Medulla oblongata (tissue), 1 donor: ENCODE results near the gene MYO15A.
A peak's percentile ranks its signal among the peaks of the same experiment; 100 is the strongest.

ENCODE experiments used
- DNase-seq: peaks from one replicate; pipeline ENCODE4 v3.0.0-alpha.2; 2015; ENCODE audit errors: extremely low spot score

MYO15A gene

GRCh38 chr17:18105595-18105994 lies 3.0 kb upstream of the MYO15A start:
- no peak for DNase-seq

GRCh38 chr17:18106211-18106610 lies 2.3 kb upstream of the MYO15A start:
- no peak for DNase-seq

- no peak for DNase-seq
Observed at GRCh38 chr17:18107061-18107790, 1.3 kb upstream of the MYO15A start.

DNA sequence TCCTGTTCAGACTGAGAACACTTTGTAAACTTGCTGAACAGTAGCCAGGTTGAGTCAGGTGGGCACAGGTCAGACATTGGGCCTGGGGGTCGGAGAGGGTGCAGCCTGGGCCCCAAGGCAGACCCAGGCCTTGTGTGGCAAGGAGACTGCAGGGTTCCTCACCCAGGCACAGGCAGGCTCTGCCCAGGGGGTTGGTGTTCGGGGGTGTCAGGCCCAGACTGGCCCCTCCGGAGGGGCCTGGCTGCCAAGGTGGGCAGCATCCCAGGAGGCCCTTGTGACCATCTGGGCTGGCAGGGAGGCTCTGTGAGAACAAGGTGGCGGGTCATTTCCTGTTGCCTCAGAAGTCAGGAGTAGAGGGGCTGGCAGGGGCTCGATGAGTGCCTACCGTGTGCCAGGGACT lies 585 bp upstream of the MYO15A start:
- peak; percentile 48 for DNase-seq

GRCh38 chr17:18109935-18110485 lies 1.5 kb downstream of the MYO15A start:
- DNase-seq = no peak

DNA sequence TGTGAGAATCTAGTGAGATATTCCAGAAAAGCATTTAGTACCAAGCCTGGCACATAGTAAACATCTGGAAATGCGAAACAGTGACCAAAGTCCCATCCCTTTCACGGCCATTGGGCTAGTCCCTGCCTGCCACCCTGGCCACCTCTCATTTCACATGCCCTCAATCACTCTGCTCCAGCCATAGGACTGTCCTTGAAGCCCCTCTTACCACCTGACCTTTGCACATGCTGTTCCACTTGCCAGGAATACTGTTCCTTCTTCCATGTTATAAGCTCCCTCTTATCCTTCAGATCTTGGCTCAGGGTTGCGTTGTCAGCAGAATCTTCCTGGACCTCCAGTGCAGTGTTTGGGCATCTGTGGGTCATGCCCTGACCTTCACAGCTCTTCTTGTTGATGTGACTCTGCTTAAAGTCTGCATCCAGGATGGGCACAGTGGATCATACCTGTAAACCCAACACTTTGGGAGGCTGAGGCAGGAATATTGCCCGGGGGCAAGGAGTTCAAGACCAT lies 2.1 kb downstream of the MYO15A start:
- DNase-seq = no peak

GRCh38 chr17:18111330-18111971 lies 2.9 kb downstream of the MYO15A start:
- DNase-seq = no peak

- no peak for DNase-seq
Observed at GRCh38 chr17:18115517-18115916, 7.0 kb downstream of the MYO15A start.

DNA sequence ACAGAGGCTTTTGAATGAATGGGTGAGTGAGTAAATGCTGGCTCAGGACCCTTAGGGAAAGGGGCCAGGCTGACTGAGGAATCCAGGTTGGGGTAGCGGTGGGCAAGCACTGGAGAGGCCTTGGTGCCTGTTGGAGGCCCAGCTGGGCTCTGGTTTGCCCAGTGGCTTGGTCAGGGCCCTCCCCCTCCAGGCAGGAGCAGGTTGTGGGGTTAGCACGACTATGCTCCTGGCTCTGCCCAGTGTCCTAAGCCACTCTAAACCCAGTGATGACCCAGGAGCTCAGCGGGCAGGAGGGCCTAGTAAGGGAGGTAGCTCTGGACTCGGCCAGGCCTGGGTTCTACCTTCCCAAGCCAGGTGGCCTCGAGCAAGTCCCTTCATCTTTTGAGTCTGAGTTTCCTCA lies 7.5 kb downstream of the MYO15A start:
- no peak for DNase-seq

- no peak for DNase-seq
Observed at GRCh38 chr17:18117533-18117932, 9.0 kb downstream of the MYO15A start.

DNA sequence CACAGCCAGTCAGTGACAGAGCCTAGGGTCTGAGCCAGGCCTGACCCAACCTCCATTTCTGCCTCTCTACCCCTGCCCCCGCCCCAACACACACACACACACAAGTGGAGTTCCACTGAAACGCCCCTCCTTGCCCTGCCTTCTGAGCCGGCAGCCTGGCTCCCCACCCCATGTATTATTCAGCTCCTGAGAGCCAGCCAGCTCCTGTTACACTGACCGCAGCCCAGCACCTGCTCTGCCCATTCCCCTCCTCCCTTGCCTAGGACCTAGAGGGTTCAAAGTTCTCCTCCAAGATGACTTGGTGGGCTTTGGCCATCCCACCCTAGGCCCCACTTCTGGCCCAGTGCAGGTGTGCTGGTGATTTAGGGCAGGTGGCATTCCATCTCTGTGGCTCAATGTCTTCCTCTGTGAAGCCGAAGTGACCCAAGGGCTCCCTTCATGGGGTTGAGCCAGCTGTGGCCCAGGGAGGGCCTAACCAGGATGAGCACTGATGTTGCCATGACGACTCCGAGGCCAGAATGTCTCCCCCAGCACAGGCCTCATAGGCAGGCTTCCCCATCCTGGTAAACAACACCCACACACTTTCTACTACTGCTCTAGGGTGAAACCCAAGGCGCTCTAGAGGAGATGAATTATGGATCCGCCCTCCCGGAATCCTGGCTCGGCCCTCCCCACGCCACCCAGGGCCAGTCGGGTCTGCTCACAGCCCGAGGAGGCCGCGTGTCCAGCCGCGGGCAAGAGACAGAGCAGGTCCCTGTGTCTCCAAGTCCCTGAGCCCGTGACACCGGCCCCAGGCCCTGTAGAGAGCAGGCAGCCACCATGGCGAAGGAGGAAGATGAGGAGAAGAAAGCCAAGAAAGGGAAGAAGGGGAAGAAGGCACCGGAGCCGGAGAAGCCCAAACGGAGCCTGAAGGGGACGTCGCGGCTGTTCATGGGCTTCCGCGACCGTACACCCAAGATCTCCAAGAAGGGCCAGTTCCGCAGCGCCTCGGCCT lies 9.7 kb downstream of the MYO15A start:
- DNase-seq = no peak

DNA sequence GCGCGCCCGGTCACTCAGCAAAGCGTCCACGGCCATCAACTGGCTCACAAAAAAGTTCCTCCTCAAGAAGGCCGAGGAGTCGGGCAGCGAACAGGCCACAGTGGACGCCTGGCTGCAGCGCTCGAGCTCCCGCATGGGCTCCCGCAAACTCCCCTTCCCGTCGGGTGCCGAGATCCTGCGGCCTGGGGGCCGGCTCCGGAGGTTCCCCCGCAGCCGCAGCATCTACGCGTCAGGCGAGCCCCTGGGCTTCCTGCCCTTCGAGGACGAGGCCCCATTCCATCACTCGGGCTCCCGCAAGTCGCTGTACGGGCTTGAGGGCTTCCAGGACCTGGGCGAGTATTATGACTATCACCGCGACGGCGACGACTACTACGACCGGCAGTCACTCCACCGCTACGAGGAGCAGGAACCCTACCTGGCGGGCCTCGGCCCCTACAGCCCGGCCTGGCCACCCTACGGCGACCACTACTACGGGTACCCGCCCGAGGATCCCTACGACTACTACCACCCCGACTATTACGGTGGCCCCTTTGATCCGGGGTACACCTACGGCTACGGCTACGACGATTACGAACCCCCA lies 10.7 kb downstream of the MYO15A start:
- no peak for DNase-seq

DNA sequence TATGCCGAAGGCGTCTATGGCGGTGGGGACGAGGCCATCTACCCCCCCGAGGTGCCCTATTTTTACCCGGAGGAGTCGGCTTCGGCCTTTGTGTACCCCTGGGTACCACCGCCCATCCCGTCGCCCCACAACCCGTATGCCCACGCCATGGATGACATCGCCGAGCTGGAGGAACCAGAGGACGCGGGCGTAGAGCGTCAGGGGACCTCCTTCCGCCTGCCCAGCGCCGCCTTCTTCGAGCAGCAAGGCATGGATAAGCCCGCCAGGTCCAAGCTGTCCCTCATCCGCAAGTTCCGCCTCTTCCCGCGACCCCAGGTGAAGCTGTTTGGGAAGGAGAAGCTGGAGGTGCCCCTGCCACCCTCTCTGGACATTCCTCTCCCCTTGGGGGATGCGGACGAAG lies 11.4 kb downstream of the MYO15A start:
- DNase-seq = no peak

GRCh38 chr17:18120461-18121017 lies 12.0 kb downstream of the MYO15A start:
- no peak for DNase-seq

- no peak for DNase-seq
Observed at GRCh38 chr17:18121144-18121910, 12.8 kb downstream of the MYO15A start.

DNA sequence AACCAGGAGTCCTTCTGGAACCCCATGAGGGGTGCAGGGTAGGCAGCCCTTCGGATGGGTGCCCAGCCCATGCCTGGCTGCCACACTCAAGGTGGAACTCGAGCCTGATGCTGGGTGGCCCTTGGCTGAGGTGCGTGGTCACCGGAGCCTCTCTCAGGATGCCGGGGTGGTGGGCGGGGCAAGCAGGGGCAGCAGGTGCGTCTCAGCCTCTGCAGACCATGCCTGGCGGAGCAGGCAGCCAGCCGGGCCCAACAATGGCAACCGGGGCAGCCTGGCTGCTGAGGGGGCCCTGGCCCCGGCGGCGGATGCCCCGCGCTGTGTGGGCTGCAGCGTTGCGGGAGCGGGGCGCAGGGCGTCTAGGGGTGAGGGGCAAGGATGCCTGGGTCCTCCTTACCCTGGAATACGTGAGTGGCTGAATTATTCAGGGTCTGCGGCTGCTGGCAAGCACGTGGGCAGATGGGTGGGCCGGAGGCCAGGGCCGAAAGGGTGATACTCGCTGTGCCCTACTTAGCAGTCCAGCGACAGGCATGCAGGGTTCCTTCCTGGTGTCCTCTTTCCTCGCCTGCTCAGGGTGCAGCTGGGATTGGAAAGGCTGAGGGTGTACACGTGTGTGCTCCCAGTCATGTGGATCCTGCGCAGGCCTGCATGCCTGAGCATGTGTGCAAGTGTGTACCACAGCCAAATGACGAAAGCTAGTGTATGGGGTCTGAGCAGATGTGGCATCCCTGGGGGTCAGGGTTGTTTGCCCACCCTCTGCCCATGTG lies 14.6 kb downstream of the MYO15A start:
- no peak for DNase-seq

DNA sequence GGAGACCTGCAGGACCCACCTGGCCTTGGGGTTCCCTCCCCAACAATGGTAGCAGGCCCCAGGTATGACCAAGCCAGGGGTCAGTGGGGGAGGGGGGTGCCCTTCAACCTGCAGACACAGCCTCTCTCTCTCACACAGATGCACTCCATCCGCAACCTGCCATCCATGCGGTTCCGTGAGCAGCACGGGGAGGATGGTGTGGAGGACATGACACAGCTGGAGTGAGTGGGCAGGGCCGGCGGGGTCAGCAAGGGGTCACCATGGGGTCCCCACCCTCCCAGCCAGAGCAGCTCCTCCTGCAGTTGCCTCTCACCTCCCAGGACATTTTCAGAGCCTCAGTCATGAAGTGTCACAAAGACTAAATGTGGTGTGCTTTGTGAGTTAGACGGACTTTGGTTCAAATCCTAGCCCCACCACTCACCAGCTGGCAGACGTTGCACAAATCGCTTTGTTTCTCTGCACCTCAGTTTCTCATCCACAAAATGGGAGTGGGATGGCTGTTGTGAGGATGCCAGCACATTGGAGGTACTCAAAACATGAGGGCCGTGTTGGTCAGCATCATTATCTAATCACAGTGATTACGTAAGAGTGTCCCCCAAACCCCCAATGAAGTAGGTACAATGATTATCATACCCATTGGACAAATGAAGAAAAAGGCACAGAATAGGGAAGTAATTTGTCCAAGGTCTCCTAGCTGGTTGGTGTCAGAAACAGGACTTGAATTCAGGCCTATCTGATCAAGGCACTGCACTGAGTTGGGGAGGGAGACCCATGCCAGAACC lies 16.0 kb downstream of the MYO15A start:
- no peak for DNase-seq

GRCh38 chr17:18129041-18129502 lies 20.5 kb downstream of the MYO15A start:
- no peak for DNase-seq

DNA sequence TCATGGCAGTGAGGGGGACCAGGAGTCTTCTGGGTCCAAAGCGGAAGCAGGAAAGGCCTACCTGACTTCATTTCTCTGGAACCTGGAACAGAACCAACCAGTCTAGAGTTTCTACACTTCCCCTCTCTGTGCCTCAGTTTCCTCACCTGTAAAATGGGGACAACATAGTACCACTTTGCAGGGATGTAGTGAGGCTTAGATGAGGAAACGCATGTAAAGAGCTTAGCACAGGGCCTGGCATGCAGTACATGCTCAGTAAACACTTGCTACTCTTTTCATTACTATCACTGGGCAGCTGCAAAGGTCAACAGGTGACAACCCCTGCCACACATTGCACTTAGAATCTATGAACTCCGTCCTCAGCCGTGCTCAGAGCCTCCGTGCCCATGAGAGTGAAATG lies 24.2 kb downstream of the MYO15A start:
- DNase-seq = no peak
